Renal cortical epithelial cell (primary cell): ENCODE data around the gene SPATA9. TPM values are rescaled to one million over a fixed set of nuclear protein-coding genes. Genes with fewer than 3 reads are reported as not detected.

ENCODE experiments used
- DNase-seq: peaks from one replicate; pipeline ENCODE4 v3.0.0-alpha.2; 2011; ENCODE audit warnings: low read depth
- total RNA-seq: library from RNA; depleted of rRNA; stranded (reverse); fragments of >200 nt; gene quantifications from 2 replicates; pipeline ENCODE4 v1.2.3, GENCODE V29; 2014

The SPATA9 gene
- total RNA-seq, 1 donor from 2014 or later, result 0.20 TPM

GRCh38 chr5:95619514-95620029 is 63.2 kb downstream of the SPATA9 start:
- no peak for DNase-seq

GRCh38 chr5:95619096-95619495 is 63.7 kb downstream of the SPATA9 start:
- DNase-seq, result no peak

GRCh38 chr5:95617057-95617456 is 65.7 kb downstream of the SPATA9 start:
- DNase-seq, result no peak

- no peak for DNase-seq
Measured at GRCh38 chr5:95615164-95615467, 67.7 kb downstream of the SPATA9 start.

DNA sequence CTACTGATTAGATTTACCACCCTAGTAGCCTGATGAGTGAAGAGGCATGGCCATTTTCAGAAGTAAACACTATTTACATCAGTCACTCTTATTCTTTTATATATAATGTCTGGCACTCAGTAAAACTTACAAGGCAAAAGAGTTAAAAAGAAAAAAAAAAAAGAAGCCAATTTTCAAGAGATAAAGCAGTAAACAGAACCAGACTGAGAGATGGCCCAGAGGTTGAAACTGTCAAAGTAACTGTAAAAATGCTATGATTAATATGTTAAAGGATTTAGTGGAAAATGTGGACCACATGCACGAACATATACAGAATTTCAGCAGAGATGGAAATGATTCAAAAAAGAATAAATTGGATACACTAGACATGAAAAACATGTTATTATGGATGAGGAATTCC is 69.3 kb downstream of the SPATA9 start:
- DNase-seq, result no peak

GRCh38 chr5:95611396-95611795 is 71.4 kb downstream of the SPATA9 start:
- no peak for DNase-seq

DNA sequence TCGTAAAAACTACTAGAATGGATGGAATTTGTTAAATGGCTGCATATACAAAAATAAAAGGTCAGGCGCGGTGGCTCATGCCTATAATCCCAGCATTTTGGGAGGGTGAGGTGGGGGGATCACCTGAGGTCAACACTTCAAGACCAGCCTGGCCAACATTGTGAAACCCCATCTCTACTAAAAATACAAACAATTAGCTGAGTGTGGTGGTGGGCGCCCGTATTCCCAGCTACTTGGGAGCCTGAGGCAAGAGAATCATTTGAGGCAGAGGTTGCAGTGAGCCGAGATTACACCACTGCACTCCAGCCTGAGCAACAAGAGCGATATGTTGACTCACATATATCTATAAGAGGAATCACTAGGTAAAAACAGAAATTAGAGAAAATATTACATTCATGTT is 72.2 kb downstream of the SPATA9 start:
- no peak for DNase-seq

- no peak for DNase-seq
Measured at GRCh38 chr5:95609711-95610110, 73.1 kb downstream of the SPATA9 start.

Other genes starting within 250 kb of the SPATA9 start
- 99.8 and 118 TPM in 2 replicates for gene SKIC3, start 128.0 kb downstream of the SPATA9 start, total RNA-seq
- gene ARSK, start 127.9 kb downstream of the SPATA9 start, total RNA-seq, result 9.0 and 11.7 TPM in 2 replicates
- gene GPR150, start 62.9 kb downstream of the SPATA9 start, total RNA-seq, result 0.69 TPM in 1 of 2 replicates, not detected in the other
- gene RFESD, start 36.2 kb downstream of the SPATA9 start, total RNA-seq, result 1.2 and 2.4 TPM in 2 replicates
- 97.9 and 183 TPM in 2 replicates for gene RHOBTB3, start 48.3 kb upstream of the SPATA9 start, total RNA-seq
- gene GLRX, start 139.7 kb upstream of the SPATA9 start, total RNA-seq, result 43.6 and 74.3 TPM in 2 replicates